NCI-H1694 treated with DMSO at 0.1 percent for 48 hours (cell line): ENCODE data around the gene PRR23A.

Experiments
- DNase-seq: peaks from one replicate; lab custom pipeline; 2025; lab: John Stamatoyannopoulos, UW

PRR23A gene

DNA sequence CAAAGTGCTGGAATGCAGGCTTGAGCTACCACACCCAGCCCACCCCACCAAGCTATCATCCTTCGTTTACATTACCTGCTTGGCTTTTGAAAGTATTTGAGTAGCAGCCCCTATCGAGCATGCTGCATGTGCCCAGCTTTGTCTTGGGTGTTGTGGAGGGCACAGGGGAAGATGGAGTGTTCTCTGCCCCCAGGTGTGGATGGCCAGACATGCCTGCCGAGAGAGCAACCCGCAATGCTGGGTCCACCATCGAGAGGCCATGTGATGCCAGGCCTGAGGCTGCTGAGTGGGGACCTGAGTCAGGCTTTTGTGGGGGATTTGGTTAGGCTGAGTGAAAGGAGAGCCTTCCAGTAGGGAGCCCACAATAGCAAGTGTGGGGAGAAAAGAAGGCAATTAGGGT lies 33.1 kb downstream of the PRR23A start:
- no peak for DNase-seq

DNA sequence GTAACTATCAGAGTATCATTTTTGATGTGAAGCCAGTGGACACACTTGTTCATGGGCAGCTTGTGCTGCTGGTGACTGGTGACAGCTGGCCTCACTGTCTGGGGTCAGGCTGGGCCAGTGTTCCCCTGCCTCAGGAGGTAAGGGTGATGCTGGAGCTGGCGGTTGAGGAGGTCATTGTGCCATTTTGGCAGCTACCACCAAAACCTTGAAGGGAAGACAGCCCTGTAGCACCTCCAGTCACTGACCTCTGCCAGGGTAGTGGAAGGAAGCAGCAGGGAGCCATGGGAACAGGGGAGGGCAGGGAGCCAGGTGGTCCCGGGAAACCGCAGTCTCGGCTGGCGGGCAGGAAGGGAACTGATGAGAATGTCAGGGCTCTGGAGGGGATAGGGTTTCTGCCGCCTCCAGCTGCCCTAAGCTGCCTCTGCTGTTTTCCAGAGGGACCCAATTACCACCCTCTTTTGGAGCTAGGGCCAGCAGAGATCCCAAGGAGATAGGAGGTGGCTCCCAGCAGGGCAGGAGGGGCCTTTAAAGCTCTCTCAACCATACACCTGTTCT lies 34.2 kb downstream of the PRR23A start:
- DNase-seq: no peak

DNA sequence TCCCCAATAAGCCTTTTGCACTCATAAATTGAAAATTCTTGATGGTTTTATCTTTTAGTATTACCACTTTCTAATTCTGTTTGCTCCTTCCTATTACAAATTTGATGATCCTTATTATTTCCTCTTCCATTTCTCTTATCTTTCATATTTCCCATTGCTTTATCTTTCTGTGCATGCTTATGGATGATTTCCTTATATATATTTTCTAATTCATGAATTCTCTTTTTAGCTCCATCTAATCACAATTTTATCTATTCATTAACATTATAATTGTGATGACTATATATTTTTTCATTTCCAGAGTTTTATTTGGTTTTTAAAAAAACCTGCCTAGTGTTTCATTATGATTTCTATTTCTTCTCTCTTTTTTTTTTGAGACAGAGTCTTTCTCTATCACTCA lies 41.1 kb downstream of the PRR23A start:
- no peak for DNase-seq

DNA sequence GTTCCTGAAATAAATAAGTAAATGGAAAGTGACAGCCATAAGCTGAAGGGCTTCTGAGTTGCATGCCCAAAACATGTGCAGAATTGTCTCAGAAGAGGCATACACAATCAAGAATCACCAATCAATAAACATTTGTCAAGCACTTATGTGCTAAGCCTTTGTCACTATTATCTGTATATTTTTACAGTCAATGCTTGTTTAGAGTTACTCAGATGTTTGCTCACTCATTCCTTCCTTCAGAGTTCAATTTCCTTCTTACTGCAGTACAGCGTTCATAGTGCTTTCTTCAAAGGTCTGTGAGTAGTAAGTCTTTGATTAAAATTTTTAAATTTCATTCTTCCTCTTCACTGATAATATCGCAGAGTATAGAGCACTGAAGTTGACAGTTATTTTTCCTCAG lies 41.8 kb downstream of the PRR23A start:
- no peak for DNase-seq

DNA sequence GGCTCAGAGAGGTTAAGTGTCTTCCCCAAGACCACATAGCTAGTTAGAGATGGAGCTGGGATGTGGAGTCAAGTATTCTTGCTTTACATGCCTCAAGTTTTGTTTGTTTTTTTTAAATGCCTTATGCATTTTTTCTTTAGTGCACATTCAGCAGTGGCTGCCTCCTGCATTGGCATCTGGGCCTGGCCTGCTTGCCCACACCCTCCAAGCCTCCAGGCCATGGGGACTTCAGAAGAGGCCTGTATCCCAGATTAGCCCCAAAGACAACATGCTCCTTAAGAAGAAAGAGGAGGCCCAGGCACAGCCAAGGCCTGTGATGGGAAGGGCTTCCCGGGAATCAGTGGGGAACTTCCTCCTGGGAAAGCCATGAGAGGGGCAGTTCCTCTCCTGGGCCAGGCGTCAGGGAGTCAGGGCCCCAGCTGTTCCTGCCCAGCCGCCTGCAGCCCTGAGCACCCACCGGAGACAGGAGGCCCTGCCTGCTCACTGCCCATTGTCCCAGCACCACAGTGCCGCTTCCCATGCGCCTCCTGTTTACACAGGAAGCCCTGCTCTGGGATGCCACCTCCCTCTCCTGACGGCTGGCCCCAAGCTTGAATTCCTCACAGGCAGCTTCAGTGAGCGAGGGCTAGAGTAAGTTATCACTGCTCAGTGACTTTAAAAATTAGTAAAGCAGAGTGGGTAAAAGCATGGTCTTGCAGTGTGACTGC lies 43.1 kb downstream of the PRR23A start:
- DNase-seq: no peak

DNA sequence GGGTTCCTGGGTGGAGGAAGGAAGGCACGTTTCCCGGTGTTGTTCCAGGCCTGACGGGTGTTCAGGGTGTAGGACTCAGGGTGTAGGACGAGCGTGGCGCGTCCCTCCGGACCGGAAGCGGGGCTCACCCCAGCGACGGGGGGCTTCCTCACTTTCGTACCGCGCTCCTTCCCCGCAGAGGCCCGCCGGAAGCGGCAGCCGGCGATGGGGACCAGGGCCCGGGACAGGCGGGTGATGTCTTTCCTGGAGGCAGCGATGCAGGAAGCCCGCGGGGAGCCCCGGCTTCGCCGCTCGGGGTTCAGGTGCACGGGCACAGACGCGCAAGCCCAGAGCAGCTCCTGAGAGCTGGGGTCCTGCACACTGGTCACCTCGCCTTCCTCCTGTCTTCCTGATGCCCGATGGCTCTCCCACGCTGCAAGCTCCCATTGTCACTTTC lies 45.6 kb downstream of the PRR23A start:
- DNase-seq: no peak
